ENCODE results near the gene CFAP221. TPM values are rescaled to one million over a fixed set of nuclear protein-coding genes. Genes with fewer than 3 reads are reported as not detected.

The CFAP221 gene
- total and polyA plus RNA-seq, 10 of the 15 experiments (the other 5 are each of a cell fraction or from before 2014, with no cell fraction given) = not detected

GRCh38 chr2:119647440-119648169 is 103.4 kb downstream of the CFAP221 start (continued):
- peak in 1 of 2 experiments; percentile 29; a peak in 1 of 4 replicates for TF ChIP-seq IKZF2 (IDR thresholded peaks at IDR 0.05)
- no peak for TF ChIP-seq SIX5 (IDR thresholded peaks at IDR 0.05; ENCODE audit: low read depth, low read length, severe bottlenecking)
- TF ChIP-seq, protein P1, sequence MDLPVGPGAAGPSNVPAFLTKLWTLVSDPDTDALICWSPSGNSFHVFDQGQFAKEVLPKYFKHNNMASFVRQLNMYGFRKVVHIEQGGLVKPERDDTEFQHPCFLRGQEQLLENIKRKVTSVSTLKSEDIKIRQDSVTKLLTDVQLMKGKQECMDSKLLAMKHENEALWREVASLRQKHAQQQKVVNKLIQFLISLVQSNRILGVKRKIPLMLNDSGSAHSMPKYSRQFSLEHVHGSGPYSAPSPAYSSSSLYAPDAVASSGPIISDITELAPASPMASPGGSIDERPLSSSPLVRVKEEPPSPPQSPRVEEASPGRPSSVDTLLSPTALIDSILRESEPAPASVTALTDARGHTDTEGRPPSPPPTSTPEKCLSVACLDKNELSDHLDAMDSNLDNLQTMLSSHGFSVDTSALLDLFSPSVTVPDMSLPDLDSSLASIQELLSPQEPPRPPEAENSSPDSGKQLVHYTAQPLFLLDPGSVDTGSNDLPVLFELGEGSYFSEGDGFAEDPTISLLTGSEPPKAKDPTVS (IDR thresholded peaks at IDR 0.05; ENCODE audit: low read depth, low read length) = no peak
- TF ChIP-seq EZH2 (IDR thresholded peaks at IDR 0.05; ENCODE audit: borderline replicate concordance, control insufficient read depth, low read depth, low read length) = no peak
- no peak for TF ChIP-seq CBX5 (IDR thresholded peaks at IDR 0.05; ENCODE audit: low read depth)
- TF ChIP-seq JUND (IDR thresholded peaks at IDR 0.05; ENCODE audit: low read depth, low read length) = peak; percentile 62; the same call in 1 of the 2 replicates
- peak; percentile 64; the same call in 1 of the 2 replicates for TF ChIP-seq DPF2 (IDR thresholded peaks at IDR 0.05)

GRCh38 chr2:119649364-119649917 is 105.2 kb downstream of the CFAP221 start:
- no peak overlapping the region for H3K4me2 ChIP-seq (ENCODE audit: control insufficient read depth, insufficient read depth)
- H4K20me1 ChIP-seq (ENCODE audit: control insufficient read depth, insufficient read depth) = no peaks in the 10 kb centered on the region
- BruUV-seq (replicated peaks) = no TSS peak
- CTCF ChIA-PET = interaction anchor here (1.4 to 3.1 kb wide), 2 partner anchors 9 to 12 kb away, joined by 4 to 14 read pairs; no protein-coding TSS in a partner anchor
- peaks cover 2% of the 10 kb centered on the region; the same call in 2 of the 3 replicates for H3K9me3 ChIP-seq (replicated peaks; ENCODE audit: control insufficient read depth, insufficient read depth, low read length)
- FAIRE-seq (no peak), ATAC-seq (no peak), DNase-seq (ENCODE audit: low read depth, low spot score) (no peak)
- no peak overlapping the region for H2AFZ ChIP-seq (ENCODE audit: control insufficient read depth, low read depth, low read length)
- intact Hi-C loops (cut with micrococcal nuclease; ENCODE audit: unreplicated experiment) = no loop called here
- H3K36me3 ChIP-seq (ENCODE audit: control insufficient read depth in 2 of 2, insufficient read depth in 2 of 2, low read length in 1 of 2) = no peaks in the 10 kb centered on the region
- 17% methylated on average over 5 of the region's 5 CpGs for WGBS (ENCODE audit: insufficient coverage, insufficient replicate concordance, low lambda C conversion rate, missing lambda C conversion rate)
- H3K79me2 ChIP-seq (ENCODE audit: control insufficient read depth, insufficient read depth, low read length) = no peaks in the 10 kb centered on the region
- SMC1A ChIA-PET (ENCODE audit: uncharacterized antibody, unreplicated experiment) = interaction anchor here (1.1 to 2.6 kb wide), 3 partner anchors 9 to 29 kb away, joined by 3 to 8 read pairs (median 3); partner anchors contain the start of gene TMEM177
- H3K27ac ChIP-seq (ENCODE audit: control insufficient read depth, insufficient read depth) = no peak overlapping the region
- in situ Hi-C loops (cut with MboI) = no loop called here
- RAD21 ChIA-PET (ENCODE audit: unreplicated experiment) = no interaction called here
- H3K4me3 ChIP-seq = no peak overlapping the region
- peaks cover 4% of the 10 kb centered on the region; the same call in 1 of the 2 replicates for H3K4me1 ChIP-seq (ENCODE audit: control insufficient read depth, insufficient read depth, low read length)
- H3K27me3 ChIP-seq (replicated peaks in 1 of 2; ENCODE audit: control insufficient read depth in 2 of 2, insufficient read depth in 2 of 2, low read length in 1 of 2) = no peaks in the 10 kb centered on the region
- H3K9ac ChIP-seq (ENCODE audit: control insufficient read depth, insufficient read depth, low read length) = no peak overlapping the region
- POLR2A ChIA-PET = no interaction called here
- no peak for TF ChIP-seq SMAD5 (IDR thresholded peaks at IDR 0.05; ENCODE audit: low read depth)
- TF ChIP-seq POU2F2 (IDR thresholded peaks at IDR 0.05; ENCODE audit: borderline replicate concordance, low read depth, low read length) = no peak
- TF ChIP-seq, protein P2, sequence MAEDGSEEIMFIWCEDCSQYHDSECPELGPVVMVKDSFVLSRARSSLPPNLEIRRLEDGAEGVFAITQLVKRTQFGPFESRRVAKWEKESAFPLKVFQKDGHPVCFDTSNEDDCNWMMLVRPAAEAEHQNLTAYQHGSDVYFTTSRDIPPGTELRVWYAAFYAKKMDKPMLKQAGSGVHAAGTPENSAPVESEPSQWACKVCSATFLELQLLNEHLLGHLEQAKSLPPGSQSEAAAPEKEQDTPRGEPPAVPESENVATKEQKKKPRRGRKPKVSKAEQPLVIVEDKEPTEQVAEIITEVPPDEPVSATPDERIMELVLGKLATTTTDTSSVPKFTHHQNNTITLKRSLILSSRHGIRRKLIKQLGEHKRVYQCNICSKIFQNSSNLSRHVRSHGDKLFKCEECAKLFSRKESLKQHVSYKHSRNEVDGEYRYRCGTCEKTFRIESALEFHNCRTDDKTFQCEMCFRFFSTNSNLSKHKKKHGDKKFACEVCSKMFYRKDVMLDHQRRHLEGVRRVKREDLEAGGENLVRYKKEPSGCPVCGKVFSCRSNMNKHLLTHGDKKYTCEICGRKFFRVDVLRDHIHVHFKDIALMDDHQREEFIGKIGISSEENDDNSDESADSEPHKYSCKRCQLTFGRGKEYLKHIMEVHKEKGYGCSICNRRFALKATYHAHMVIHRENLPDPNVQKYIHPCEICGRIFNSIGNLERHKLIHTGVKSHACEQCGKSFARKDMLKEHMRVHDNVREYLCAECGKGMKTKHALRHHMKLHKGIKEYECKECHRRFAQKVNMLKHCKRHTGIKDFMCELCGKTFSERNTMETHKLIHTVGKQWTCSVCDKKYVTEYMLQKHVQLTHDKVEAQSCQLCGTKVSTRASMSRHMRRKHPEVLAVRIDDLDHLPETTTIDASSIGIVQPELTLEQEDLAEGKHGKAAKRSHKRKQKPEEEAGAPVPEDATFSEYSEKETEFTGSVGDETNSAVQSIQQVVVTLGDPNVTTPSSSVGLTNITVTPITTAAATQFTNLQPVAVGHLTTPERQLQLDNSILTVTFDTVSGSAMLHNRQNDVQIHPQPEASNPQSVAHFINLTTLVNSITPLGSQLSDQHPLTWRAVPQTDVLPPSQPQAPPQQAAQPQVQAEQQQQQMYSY (CRISPR knock-in tag; IDR thresholded peaks at IDR 0.05) = no peak
- no peak for TF ChIP-seq RAD51 (IDR thresholded peaks at IDR 0.05)
- no peak for TF ChIP-seq NFXL1 (IDR thresholded peaks at IDR 0.05; ENCODE audit: borderline replicate concordance)
- no peak for TF ChIP-seq SIN3A (IDR thresholded peaks at IDR 0.05; ENCODE audit: low read depth, low read length)
- TF ChIP-seq SREBF1 (IDR thresholded peaks at IDR 0.05; ENCODE audit: low read length) = no peak
- TF ChIP-seq, protein P3, sequence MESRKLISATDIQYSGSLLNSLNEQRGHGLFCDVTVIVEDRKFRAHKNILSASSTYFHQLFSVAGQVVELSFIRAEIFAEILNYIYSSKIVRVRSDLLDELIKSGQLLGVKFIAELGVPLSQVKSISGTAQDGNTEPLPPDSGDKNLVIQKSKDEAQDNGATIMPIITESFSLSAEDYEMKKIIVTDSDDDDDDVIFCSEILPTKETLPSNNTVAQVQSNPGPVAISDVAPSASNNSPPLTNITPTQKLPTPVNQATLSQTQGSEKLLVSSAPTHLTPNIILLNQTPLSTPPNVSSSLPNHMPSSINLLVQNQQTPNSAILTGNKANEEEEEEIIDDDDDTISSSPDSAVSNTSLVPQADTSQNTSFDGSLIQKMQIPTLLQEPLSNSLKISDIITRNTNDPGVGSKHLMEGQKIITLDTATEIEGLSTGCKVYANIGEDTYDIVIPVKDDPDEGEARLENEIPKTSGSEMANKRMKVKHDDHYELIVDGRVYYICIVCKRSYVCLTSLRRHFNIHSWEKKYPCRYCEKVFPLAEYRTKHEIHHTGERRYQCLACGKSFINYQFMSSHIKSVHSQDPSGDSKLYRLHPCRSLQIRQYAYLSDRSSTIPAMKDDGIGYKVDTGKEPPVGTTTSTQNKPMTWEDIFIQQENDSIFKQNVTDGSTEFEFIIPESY (IDR thresholded peaks at IDR 0.05) = no peak
